Measurements from ENCODE around the gene WHRN. TPM values are rescaled to one million over a fixed set of nuclear protein-coding genes. Genes with fewer than 3 reads are reported as not detected.

The WHRN gene
- total and polyA plus RNA-seq, 2 of the 8 experiments (the other 6 are each of a cell fraction or from before 2014, with no cell fraction given): 4.4 to 7.7 TPM

DNA sequence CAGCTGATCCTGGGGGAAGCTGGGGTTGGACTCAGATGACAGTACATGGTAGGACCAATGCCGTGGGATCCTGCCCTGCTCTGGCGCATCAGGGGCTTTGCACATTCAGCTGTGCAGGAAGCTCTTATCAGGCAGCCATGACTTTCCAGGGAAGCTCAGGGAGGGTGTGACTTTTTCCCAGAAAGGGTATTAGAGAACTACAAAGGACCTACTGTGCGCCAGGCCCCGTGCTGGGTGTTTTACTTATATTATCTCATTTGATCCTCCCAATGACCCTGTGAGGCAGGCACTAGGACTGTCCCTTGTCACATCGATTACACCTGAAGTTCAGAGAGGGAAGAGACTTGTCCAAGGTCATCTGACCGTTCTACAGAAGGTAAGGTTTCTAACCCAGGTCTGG is 93.8 kb downstream of the WHRN start (continued):
- TF ChIP-seq SIX5 (IDR thresholded peaks at IDR 0.05; ENCODE audit: low read depth, low read length): no peak
- no peak for TF ChIP-seq BACH1 (IDR thresholded peaks at IDR 0.05; ENCODE audit: low read length)
- TF ChIP-seq RNF2 (IDR thresholded peaks at IDR 0.05; ENCODE audit: borderline replicate concordance, low read depth, low read length, missing control alignments, poor library complexity, severe bottlenecking): no peak
- TF ChIP-seq SP4 (IDR thresholded peaks at IDR 0.05; ENCODE audit: low read length): no peak

Data from H1 (cell line).